IMR-90 (cell line): ENCODE data around the gene CNDP2. TPM values are rescaled to one million over a fixed set of nuclear protein-coding genes. Genes with fewer than 3 reads are reported as not detected.

Source experiments
- ATAC-seq: fragments of 200-7000 bp; cut with Tn5 transposase; 2 replicates; pipeline ENCODE4 v1.9.1; 2020; ENCODE audit warnings: low read depth, mild to moderate bottlenecking, moderate library complexity
- BruUV-seq: library from RNA; stranded (reverse); fragments of 400-500 nt; replicated peaks from 2 replicates; lab custom pipeline; 2021; lab: Mats Ljungman, UMichigan
- CTCF ChIA-PET: fragments of 300-600 bp; formaldehyde crosslinking; extraction: SDS; loops from one replicate; lab custom pipeline; 2021; ENCODE audit warnings: antibody characterized with exemption; lab: Yijun Ruan, JAX
- POLR2A ChIA-PET: fragments of 300-600 bp; sonication (Branson Sonifier 250); formaldehyde crosslinking; loops from one replicate; lab custom pipeline; 2022; ENCODE audit warnings: antibody characterized with exemption; ENCODE audit not compliant: unreplicated experiment; lab: Charles Lee
- DNase-seq: peaks from one replicate; pipeline ENCODE4 v3.0.0; 2013
- H2AFZ ChIP-seq: replicated peaks from 2 replicates; pipeline ENCODE3; 2013; ENCODE audit warnings: low read length, mild to moderate bottlenecking; ENCODE audit not compliant: poor library complexity
- H2AK5ac ChIP-seq: 2 replicates; pipeline ENCODE4 v1.6.1; 2013; ENCODE audit warnings: low read depth, low read length, inconsistent platforms
- H2AK9ac ChIP-seq: replicated peaks from 2 replicates; pipeline ENCODE3; 2013; ENCODE audit warnings: mild to moderate bottlenecking, low read depth, low read length, moderate library complexity; ENCODE audit not compliant: poor library complexity
- H2BK120ac ChIP-seq: 2 replicates; pipeline ENCODE4 v1.6.1; 2013; ENCODE audit warnings: low read depth, low read length, inconsistent platforms
- H2BK15ac ChIP-seq: 3 replicates; pipeline ENCODE4 v1.6.1; 2013; ENCODE audit warnings: low read depth, low read length, inconsistent platforms
- H2BK20ac ChIP-seq: 2 replicates; pipeline ENCODE4 v1.6.1; 2013; ENCODE audit warnings: low read depth, mild to moderate bottlenecking, inconsistent platforms, low read length, moderate library complexity
- H2BK5ac ChIP-seq: 2 replicates; pipeline ENCODE4 v1.6.1; 2013; ENCODE audit warnings: mild to moderate bottlenecking, low read depth, low read length, inconsistent platforms; ENCODE audit not compliant: poor library complexity, severe bottlenecking
- H3K14ac ChIP-seq: replicated peaks from 2 replicates; pipeline ENCODE4 v1.6.1; 2013; ENCODE audit warnings: low read depth, low read length, inconsistent platforms
- H3K18ac ChIP-seq: 2 replicates; pipeline ENCODE4 v1.6.1; 2013; ENCODE audit warnings: low read depth, low read length, control low read depth
- H3K23ac ChIP-seq: 2 replicates; pipeline ENCODE4 v1.6.1; 2013; ENCODE audit warnings: low read depth, low read length, inconsistent platforms
- H3K27ac ChIP-seq: 2 replicates; pipeline ENCODE4 v1.5.1; 2013; ENCODE audit warnings: mild to moderate bottlenecking, control low read depth, low read length; ENCODE audit not compliant: insufficient read depth
- H3K27me3 ChIP-seq: 2 replicates; pipeline ENCODE4 v1.6.1; 2013; ENCODE audit warnings: low read length; ENCODE audit not compliant: control insufficient read depth, insufficient read depth
- H3K36me3 ChIP-seq: 2 replicates; pipeline ENCODE4 v1.6.1; 2013; ENCODE audit warnings: low read length, mixed read lengths; ENCODE audit not compliant: control insufficient read depth, insufficient read depth
- H3K4ac ChIP-seq: 2 replicates; pipeline ENCODE4 v1.6.1; 2013; ENCODE audit warnings: low read depth, low read length, inconsistent platforms
- H3K4me1 ChIP-seq: 2 replicates; pipeline ENCODE4 v1.6.1; 2013; ENCODE audit warnings: low read length, mixed read lengths; ENCODE audit not compliant: control insufficient read depth, insufficient read depth
- H3K4me2 ChIP-seq: 2 replicates; pipeline ENCODE4 v1.6.1; 2013; ENCODE audit warnings: low read depth, mild to moderate bottlenecking, control low read depth, low read length, moderate library complexity
- H3K4me3 ChIP-seq: 2 replicates; pipeline ENCODE4 v1.5.1; 2013; ENCODE audit warnings: low read depth, mild to moderate bottlenecking, control low read depth, low read length, moderate library complexity; ENCODE audit not compliant: insufficient read depth
- H3K56ac ChIP-seq: 2 replicates; pipeline ENCODE4 v1.6.1; 2013; ENCODE audit warnings: low read length, inconsistent platforms; ENCODE audit not compliant: insufficient read depth; ENCODE audit errors: extremely low read depth
- H3K79me1 ChIP-seq, 2 experiments: 2 replicates each; pipeline ENCODE4 v1.6.1; 2013; ENCODE audit warnings: low read length in 2 of 2, inconsistent platforms in 1 of 2, low read depth in 1 of 2
- H3K9ac ChIP-seq: 2 replicates; pipeline ENCODE4 v1.6.1; 2013; ENCODE audit warnings: low read depth, low read length, control low read depth
- H3K9me1 ChIP-seq: 2 replicates; pipeline ENCODE4 v1.6.1; 2013; ENCODE audit warnings: low read length, inconsistent platforms; ENCODE audit not compliant: insufficient read depth
- H3K9me3 ChIP-seq: 2 replicates; pipeline ENCODE4 v1.6.1; 2013; ENCODE audit warnings: low read length; ENCODE audit not compliant: control insufficient read depth, insufficient read depth
- H4K20me1 ChIP-seq: 2 replicates; pipeline ENCODE4 v1.6.1; 2013; ENCODE audit warnings: low read length, inconsistent platforms; ENCODE audit not compliant: insufficient read depth
- H4K5ac ChIP-seq: 2 replicates; pipeline ENCODE4 v1.6.1; 2013; ENCODE audit warnings: mild to moderate bottlenecking, low read depth, low read length, control low read depth
- H4K8ac ChIP-seq, 2 experiments: 2 replicates each; pipeline ENCODE4 v1.6.1; 2013; ENCODE audit warnings: low read depth in 2 of 2, low read length in 2 of 2, control low read depth in 1 of 2, inconsistent platforms in 1 of 2
- H4K91ac ChIP-seq: 2 replicates; pipeline ENCODE4 v1.6.1; 2013; ENCODE audit warnings: low read depth, low read length, inconsistent platforms; ENCODE audit not compliant: insufficient read depth
- CHD1 ChIP-seq: IDR thresholded peaks from 2 replicates; pipeline ENCODE4 v1.6.1; 2012; ENCODE audit warnings: low read depth, low read length, improper control_type of control experiment
- ELK1 ChIP-seq: fragments of 150-350 bp; IDR thresholded peaks from 2 replicates; pipeline ENCODE4 v1.6.1; 2016; ENCODE audit warnings: low read depth, mild to moderate bottlenecking, low read length, moderate library complexity, borderline replicate concordance
- FOS ChIP-seq: fragments of 150-350 bp; IDR thresholded peaks from 2 replicates; pipeline ENCODE4 v1.6.1; 2016; ENCODE audit warnings: low read depth, low read length
- NFE2L2 ChIP-seq: fragments of 150-350 bp; IDR thresholded peaks from 2 replicates; pipeline ENCODE4 v1.6.1; 2016; ENCODE audit warnings: low read depth, mild to moderate bottlenecking, low read length
- POLR2A ChIP-seq: IDR thresholded peaks from 2 replicates; pipeline ENCODE4 v1.6.1; 2012; ENCODE audit warnings: mild to moderate bottlenecking, low read depth, low read length
- RAD21 ChIP-seq: IDR thresholded peaks from 2 replicates; pipeline ENCODE4 v1.6.1; 2012; ENCODE audit warnings: low read length, improper control_type of control experiment
- RCOR1 ChIP-seq: IDR thresholded peaks from 2 replicates; pipeline ENCODE4 v1.6.1; 2012; ENCODE audit warnings: mild to moderate bottlenecking, low read length, improper control_type of control experiment; ENCODE audit not compliant: insufficient replicate concordance
- SMC3 ChIP-seq: fragments of 150-350 bp; IDR thresholded peaks from 2 replicates; pipeline ENCODE4 v1.6.1; 2016; ENCODE audit warnings: low read depth, mild to moderate bottlenecking, antibody characterized with exemption, low read length, moderate library complexity
- WGBS, 2 experiments: methylation state at CpG; one replicate each; pipeline versions ENCODE4 v1.1.5 to v1.1.7; 2013; ENCODE audit warnings: missing lambda C conversion rate in 2 of 2; ENCODE audit not compliant: insufficient read length in 1 of 2; ENCODE audit errors: extremely low coverage in 2 of 2; 5-methylcytosine and 5-hydroxymethylcytosine counted together
- dilution Hi-C: fragments of 300-500 bp; cut with HindIII; formaldehyde crosslinking; loops from one replicate; pipeline ENCODE4 v1.14.3; 2018; ENCODE audit warnings: low sequenced_read_pairs; ENCODE audit not compliant: unreplicated experiment
- in situ Hi-C: fragments of 300-500 bp; cut with MboI; formaldehyde crosslinking; loops from 3 replicates; pipeline ENCODE4 v1.14.3; 2019; ENCODE audit warnings: low sequenced_read_pairs, inconsistent platforms, mixed read lengths
- intact Hi-C: fragments of 100-400 bp; cut with micrococcal nuclease; formaldehyde crosslinking; loops from 2 replicates; pipeline ENCODE4 v1.10.0; 2022
- polyA plus RNA-seq, 3 experiments: library from polyadenylated mRNA; depleted of rRNA; stranded (reverse); fragments of >200 nt; gene quantifications; 2 replicates each; pipeline ENCODE4 v1.2.3, GENCODE V29; 2012; ENCODE audit warnings: low replicate concordance in 1 of 3
- total RNA-seq: library from RNA; depleted of rRNA; stranded (reverse); fragments of >200 nt; gene quantifications from 2 replicates; pipeline ENCODE4 v1.2.3, GENCODE V29; 2012
- TF ChIP-seq, protein P1 (sequence below): conservative IDR thresholded peaks from 2 replicates; pipeline ENCODE4 v1.5.1; 2012; ENCODE audit warnings: mild to moderate bottlenecking, low read depth, low read length, improper control_type of control experiment
- TF ChIP-seq, protein P2 (sequence below): fragments of 150-350 bp; IDR thresholded peaks from 2 replicates; pipeline ENCODE4 v1.6.1; 2017; ENCODE audit warnings: mild to moderate bottlenecking, antibody characterized with exemption, low read length, low read depth

The CNDP2 gene
- total and polyA plus RNA-seq, 2 of the 4 experiments (the other 2 are of a cell fraction) = 52.0 to 67.9 TPM

GRCh38 chr18:74476140-74476539 lies 20.0 kb upstream of the CNDP2 start:
- POLR2A ChIA-PET = no interaction called here
- TF ChIP-seq POLR2A (no peak), RAD21 (peak; percentile 42), ELK1 (no peak), SMC3 (peak; percentile 28; the same call in 1 of the 2 replicates), FOS (no peak), NFE2L2 (no peak), CHD1 (no peak), RCOR1 (no peak)
- TF ChIP-seq, protein P1, sequence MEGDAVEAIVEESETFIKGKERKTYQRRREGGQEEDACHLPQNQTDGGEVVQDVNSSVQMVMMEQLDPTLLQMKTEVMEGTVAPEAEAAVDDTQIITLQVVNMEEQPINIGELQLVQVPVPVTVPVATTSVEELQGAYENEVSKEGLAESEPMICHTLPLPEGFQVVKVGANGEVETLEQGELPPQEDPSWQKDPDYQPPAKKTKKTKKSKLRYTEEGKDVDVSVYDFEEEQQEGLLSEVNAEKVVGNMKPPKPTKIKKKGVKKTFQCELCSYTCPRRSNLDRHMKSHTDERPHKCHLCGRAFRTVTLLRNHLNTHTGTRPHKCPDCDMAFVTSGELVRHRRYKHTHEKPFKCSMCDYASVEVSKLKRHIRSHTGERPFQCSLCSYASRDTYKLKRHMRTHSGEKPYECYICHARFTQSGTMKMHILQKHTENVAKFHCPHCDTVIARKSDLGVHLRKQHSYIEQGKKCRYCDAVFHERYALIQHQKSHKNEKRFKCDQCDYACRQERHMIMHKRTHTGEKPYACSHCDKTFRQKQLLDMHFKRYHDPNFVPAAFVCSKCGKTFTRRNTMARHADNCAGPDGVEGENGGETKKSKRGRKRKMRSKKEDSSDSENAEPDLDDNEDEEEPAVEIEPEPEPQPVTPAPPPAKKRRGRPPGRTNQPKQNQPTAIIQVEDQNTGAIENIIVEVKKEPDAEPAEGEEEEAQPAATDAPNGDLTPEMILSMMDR = peak; percentile 50
- TF ChIP-seq, protein P2, sequence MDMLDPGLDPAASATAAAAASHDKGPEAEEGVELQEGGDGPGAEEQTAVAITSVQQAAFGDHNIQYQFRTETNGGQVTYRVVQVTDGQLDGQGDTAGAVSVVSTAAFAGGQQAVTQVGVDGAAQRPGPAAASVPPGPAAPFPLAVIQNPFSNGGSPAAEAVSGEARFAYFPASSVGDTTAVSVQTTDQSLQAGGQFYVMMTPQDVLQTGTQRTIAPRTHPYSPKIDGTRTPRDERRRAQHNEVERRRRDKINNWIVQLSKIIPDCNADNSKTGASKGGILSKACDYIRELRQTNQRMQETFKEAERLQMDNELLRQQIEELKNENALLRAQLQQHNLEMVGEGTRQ = no peak
- no peak overlapping the region for H2BK5ac ChIP-seq
- H3K14ac ChIP-seq = no peak overlapping the region
- H4K5ac ChIP-seq = no peak overlapping the region
- H3K9me1 ChIP-seq = no peaks in the 10 kb centered on the region
- no peak overlapping the region for H2AK5ac ChIP-seq
- H3K9me3 ChIP-seq = no peaks in the 10 kb centered on the region
- peak; percentile 65 for ATAC-seq
- dilution Hi-C loops (no loop called here), in situ Hi-C loops (loop anchor here (10.0 kb wide), 1 partner anchor 121 kb away; no protein-coding TSS in a partner anchor), intact Hi-C loops (loop anchor here (5.0 kb wide), 1 partner anchor 124 kb away; no protein-coding TSS in a partner anchor)
- H3K18ac ChIP-seq = no peak overlapping the region
- H3K27me3 ChIP-seq = peaks cover 18% of the 10 kb centered on the region
- no peak overlapping the region for H3K27ac ChIP-seq
- no peak overlapping the region for H3K56ac ChIP-seq
- H4K91ac ChIP-seq = no peak overlapping the region
- CTCF ChIA-PET = no interaction called here
- H2AFZ ChIP-seq = no peak overlapping the region
- H4K8ac ChIP-seq = no peak overlapping the region
- H2BK120ac ChIP-seq = no peak overlapping the region
- no peaks in the 10 kb centered on the region for H4K20me1 ChIP-seq
- H3K4me3 ChIP-seq = no peak overlapping the region
- no peak overlapping the region for H3K4ac ChIP-seq
- no peak overlapping the region for H3K23ac ChIP-seq
- H2BK15ac ChIP-seq = no peak overlapping the region
- H2BK20ac ChIP-seq = no peak overlapping the region
- H3K4me1 ChIP-seq = no peaks in the 10 kb centered on the region
- H3K79me1 ChIP-seq = no peaks in the 10 kb centered on the region
- no peak overlapping the region for H3K4me2 ChIP-seq
- DNase-seq = peak; percentile 8
- WGBS, 2 experiments = 20% methylated on average over 1 of the region's 6 CpGs; no CpG with 5 or more reads in 1 of the 2 experiments
- H3K36me3 ChIP-seq = no peaks in the 10 kb centered on the region
- H3K9ac ChIP-seq = no peak overlapping the region
- no peak overlapping the region for H2AK9ac ChIP-seq
- no TSS peak for BruUV-seq
